ENCODE data around the gene C11orf16. TPM values are rescaled to one million over a fixed set of nuclear protein-coding genes. Genes with fewer than 3 reads are reported as not detected.
A peak's percentile ranks its signal among the peaks of the same experiment; 100 is the strongest.
"Not testable (repeated sequence)": the region's sequence is repeated elsewhere in the genome, so short reads cannot be mapped to it uniquely, and the experiment has no call there.

The C11orf16 gene
- total and polyA plus RNA-seq, 2 experiments from 2014 or later, result not detected

- Histone ChIP-seq H3K4me2 (no peak overlapping the region), H3K4me3 (no peak overlapping the region), H3K36me3 (replicated peaks; ENCODE audit: insufficient read depth, low read depth) (no peaks in the 10 kb centered on the region), H3K79me2 (no peaks in the 10 kb centered on the region), H3K9me2 (replicated peaks; ENCODE audit: insufficient read depth) (no peaks in the 10 kb centered on the region), H3K27ac (no peak overlapping the region), H3K4me1 (ENCODE audit: insufficient read depth) (no peaks in the 10 kb centered on the region), H3K27me3 (no peaks in the 10 kb centered on the region), H3K9me3 (ENCODE audit: low read depth) (no peaks in the 10 kb centered on the region), H4K20me1 (ENCODE audit: insufficient read depth, poor library complexity, severe bottlenecking) (no peaks in the 10 kb centered on the region), H2AFZ (no peak overlapping the region)
- WGBS (ENCODE audit: low lambda C conversion rate, missing lambda C conversion rate), result 80% methylated on average over 8 of the region's 8 CpGs
- TF ChIP-seq EZH2 (IDR thresholded peaks at IDR 0.05; ENCODE audit: borderline replicate concordance) (no peak), EZH2phosphoT487 (IDR thresholded peaks at IDR 0.05; ENCODE audit: low read depth, severe bottlenecking, unreplicated experiment) (no peak)
- DNase-seq (ENCODE audit: low spot score), result no peak
Observed at GRCh38 chr11:8941341-8942103, 8.8 kb upstream of the C11orf16 start.

GRCh38 chr11:8937659-8938058, 4.9 kb upstream of the C11orf16 start:
- H3K4me2 ChIP-seq, result no peak overlapping the region
- H4K20me1 ChIP-seq (ENCODE audit: insufficient read depth, poor library complexity, severe bottlenecking), result no peaks in the 10 kb centered on the region
- H2AFZ ChIP-seq, result no peak overlapping the region
- TF ChIP-seq EZH2 (IDR thresholded peaks at IDR 0.05; ENCODE audit: borderline replicate concordance), result no peak
- TF ChIP-seq EZH2phosphoT487 (IDR thresholded peaks at IDR 0.05; ENCODE audit: low read depth, severe bottlenecking, unreplicated experiment), result no peak
- TF ChIP-seq CTCF (IDR thresholded peaks at IDR 0.05; ENCODE audit: poor library complexity), result no peak
- no peak overlapping the region for H3K27ac ChIP-seq
- DNase-seq (ENCODE audit: low spot score), result no peak
- H3K9me2 ChIP-seq (replicated peaks; ENCODE audit: insufficient read depth), result no peaks in the 10 kb centered on the region
- H3K9me3 ChIP-seq (ENCODE audit: low read depth), result no peaks in the 10 kb centered on the region
- H3K79me2 ChIP-seq, result no peaks in the 10 kb centered on the region
- no peaks in the 10 kb centered on the region for H3K36me3 ChIP-seq (replicated peaks; ENCODE audit: insufficient read depth, low read depth)
- WGBS (ENCODE audit: low lambda C conversion rate, missing lambda C conversion rate), result 89% methylated on average over 14 of the region's 14 CpGs
- no peaks in the 10 kb centered on the region for H3K4me1 ChIP-seq (ENCODE audit: insufficient read depth)
- no peak overlapping the region for H3K4me3 ChIP-seq
- no peaks in the 10 kb centered on the region for H3K27me3 ChIP-seq

- H3K27ac ChIP-seq, result no peak overlapping the region
- no peak for DNase-seq (ENCODE audit: low spot score)
- no peaks in the 10 kb centered on the region for H3K79me2 ChIP-seq
- whole genome bisulfite sequencing (ENCODE audit: low lambda C conversion rate, missing lambda C conversion rate), result 92% methylated on average over 10 of the region's 10 CpGs
- H3K36me3 ChIP-seq (replicated peaks; ENCODE audit: insufficient read depth, low read depth), result no peaks in the 10 kb centered on the region
- H3K9me2 ChIP-seq (replicated peaks; ENCODE audit: insufficient read depth), result no peaks in the 10 kb centered on the region
- H4K20me1 ChIP-seq (ENCODE audit: insufficient read depth, poor library complexity, severe bottlenecking), result no peaks in the 10 kb centered on the region
- no peak overlapping the region for H2AFZ ChIP-seq
- no peak overlapping the region for H3K4me3 ChIP-seq
- no peak overlapping the region for H3K4me2 ChIP-seq
- no peaks in the 10 kb centered on the region for H3K27me3 ChIP-seq
- no peaks in the 10 kb centered on the region for H3K9me3 ChIP-seq (ENCODE audit: low read depth)
- TF ChIP-seq EZH2 (IDR thresholded peaks at IDR 0.05; ENCODE audit: borderline replicate concordance), result no peak
- no peak for TF ChIP-seq CTCF (IDR thresholded peaks at IDR 0.05; ENCODE audit: poor library complexity)
- TF ChIP-seq EZH2phosphoT487 (IDR thresholded peaks at IDR 0.05; ENCODE audit: low read depth, severe bottlenecking, unreplicated experiment), result no peak
- H3K4me1 ChIP-seq (ENCODE audit: insufficient read depth), result no peaks in the 10 kb centered on the region
Observed at GRCh38 chr11:8937159-8937558, 4.4 kb upstream of the C11orf16 start.

GRCh38 chr11:8935789-8936188, 3.0 kb upstream of the C11orf16 start:
- H3K4me3 ChIP-seq; H4K20me1 ChIP-seq (ENCODE audit: insufficient read depth, poor library complexity, severe bottlenecking); H3K4me1 ChIP-seq (ENCODE audit: insufficient read depth); H3K9me3 ChIP-seq (ENCODE audit: low read depth); H3K79me2 ChIP-seq; H3K36me3 ChIP-seq (replicated peaks; ENCODE audit: insufficient read depth, low read depth); H3K9me2 ChIP-seq (replicated peaks; ENCODE audit: insufficient read depth); H2AFZ ChIP-seq; H3K4me2 ChIP-seq; H3K27me3 ChIP-seq; DNase-seq (ENCODE audit: low spot score): not testable (repeated sequence)
- 100% methylated on average over 2 of the region's 2 CpGs for WGBS (ENCODE audit: low lambda C conversion rate, missing lambda C conversion rate)
- peak overlapping the region; percentile 56 for H3K27ac ChIP-seq
